ENCODE data around the gene TRIM66.
A peak's percentile ranks its signal among the peaks of the same experiment; 100 is the strongest.

The TRIM66 gene

DNA sequence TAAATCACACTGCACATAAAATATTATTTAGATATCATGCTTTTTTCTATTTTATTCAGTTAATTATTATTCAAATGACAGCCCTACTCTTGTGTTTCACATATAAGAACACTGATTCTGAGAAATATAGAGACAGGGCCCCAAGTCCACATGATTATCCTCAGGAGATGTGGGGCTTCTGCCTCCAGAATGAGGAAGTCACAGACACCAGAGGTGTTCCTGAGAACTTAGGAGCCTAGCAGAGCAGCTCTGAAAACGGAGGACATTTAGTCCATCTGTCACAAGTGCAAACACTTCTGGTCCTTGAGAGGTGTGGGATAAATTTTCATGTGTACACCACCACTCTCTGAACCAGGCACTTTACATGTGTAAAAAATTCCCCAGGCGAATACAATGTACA, 26.2 kb downstream of the TRIM66 start:
- no peak overlapping the region for H3K4me3 ChIP-seq (ENCODE audit: low read depth, low read length)
- peak; percentile 11 for DNase-seq (ENCODE audit: low read depth)
- TF ChIP-seq, protein P1, sequence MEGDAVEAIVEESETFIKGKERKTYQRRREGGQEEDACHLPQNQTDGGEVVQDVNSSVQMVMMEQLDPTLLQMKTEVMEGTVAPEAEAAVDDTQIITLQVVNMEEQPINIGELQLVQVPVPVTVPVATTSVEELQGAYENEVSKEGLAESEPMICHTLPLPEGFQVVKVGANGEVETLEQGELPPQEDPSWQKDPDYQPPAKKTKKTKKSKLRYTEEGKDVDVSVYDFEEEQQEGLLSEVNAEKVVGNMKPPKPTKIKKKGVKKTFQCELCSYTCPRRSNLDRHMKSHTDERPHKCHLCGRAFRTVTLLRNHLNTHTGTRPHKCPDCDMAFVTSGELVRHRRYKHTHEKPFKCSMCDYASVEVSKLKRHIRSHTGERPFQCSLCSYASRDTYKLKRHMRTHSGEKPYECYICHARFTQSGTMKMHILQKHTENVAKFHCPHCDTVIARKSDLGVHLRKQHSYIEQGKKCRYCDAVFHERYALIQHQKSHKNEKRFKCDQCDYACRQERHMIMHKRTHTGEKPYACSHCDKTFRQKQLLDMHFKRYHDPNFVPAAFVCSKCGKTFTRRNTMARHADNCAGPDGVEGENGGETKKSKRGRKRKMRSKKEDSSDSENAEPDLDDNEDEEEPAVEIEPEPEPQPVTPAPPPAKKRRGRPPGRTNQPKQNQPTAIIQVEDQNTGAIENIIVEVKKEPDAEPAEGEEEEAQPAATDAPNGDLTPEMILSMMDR (IDR thresholded peaks at IDR 0.05; ENCODE audit: low read depth, low read length): no peak
- TF ChIP-seq POLR2A (IDR thresholded peaks at IDR 0.05; ENCODE audit: extremely low read depth, insufficient read length) (no peak), MYC (IDR thresholded peaks at IDR 0.05; ENCODE audit: low read depth, low read length) (no peak)
- TF ChIP-seq, protein P2, sequence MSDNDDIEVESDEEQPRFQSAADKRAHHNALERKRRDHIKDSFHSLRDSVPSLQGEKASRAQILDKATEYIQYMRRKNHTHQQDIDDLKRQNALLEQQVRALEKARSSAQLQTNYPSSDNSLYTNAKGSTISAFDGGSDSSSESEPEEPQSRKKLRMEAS (IDR thresholded peaks at IDR 0.05; ENCODE audit: low read depth, low read length): no peak

DNA sequence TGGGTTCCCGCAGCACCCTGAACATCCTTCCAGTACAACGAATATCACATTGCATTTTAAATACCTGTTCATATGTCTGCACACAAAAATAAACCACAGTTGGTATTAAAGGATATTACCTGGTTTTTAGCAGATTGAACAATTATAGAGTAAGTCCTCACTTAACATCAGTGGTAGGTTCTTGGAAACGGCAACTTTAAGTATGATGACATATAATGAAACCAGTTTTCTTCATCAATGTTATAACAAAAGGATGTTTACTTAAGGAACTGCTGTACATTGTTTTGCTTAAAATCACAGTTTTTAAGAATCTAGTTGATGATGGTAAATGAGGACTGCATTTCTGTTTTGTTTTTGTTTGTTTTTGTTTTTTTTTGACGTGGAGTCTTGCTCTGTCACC, 28.0 kb downstream of the TRIM66 start:
- DNase-seq (ENCODE audit: low read depth): no peak
- no peak overlapping the region for H3K4me3 ChIP-seq (ENCODE audit: low read depth, low read length)
- TF ChIP-seq MYC (IDR thresholded peaks at IDR 0.05; ENCODE audit: low read depth, low read length): no peak
- TF ChIP-seq, protein P1 (IDR thresholded peaks at IDR 0.05; ENCODE audit: low read depth, low read length): no peak
- TF ChIP-seq POLR2A (IDR thresholded peaks at IDR 0.05; ENCODE audit: extremely low read depth, insufficient read length): no peak
- TF ChIP-seq, protein P2 (IDR thresholded peaks at IDR 0.05; ENCODE audit: low read depth, low read length): no peak

DNA sequence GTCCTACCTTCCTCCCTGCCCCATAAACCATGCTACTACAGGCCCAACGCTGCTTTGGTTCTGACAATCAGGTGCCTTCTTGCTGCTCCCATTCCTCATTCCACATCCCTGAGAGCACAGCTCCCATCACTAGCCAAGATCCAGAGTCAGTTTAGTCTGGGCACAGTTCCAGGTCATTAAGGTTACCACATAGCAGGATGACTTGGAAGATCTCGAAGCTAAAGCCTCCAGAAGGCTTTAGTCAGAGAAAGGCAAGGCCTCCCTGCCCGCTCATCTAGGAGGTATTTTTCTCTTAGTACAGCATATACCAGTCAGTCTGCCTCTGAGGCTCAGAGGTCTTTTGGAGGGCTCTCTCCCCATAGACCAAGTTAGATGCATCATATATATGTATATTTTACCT, 30.3 kb downstream of the TRIM66 start:
- TF ChIP-seq MYC (IDR thresholded peaks at IDR 0.05; ENCODE audit: low read depth, low read length) (no peak), POLR2A (IDR thresholded peaks at IDR 0.05; ENCODE audit: extremely low read depth, insufficient read length) (no peak)
- TF ChIP-seq, protein P1 (IDR thresholded peaks at IDR 0.05; ENCODE audit: low read depth, low read length): no peak
- TF ChIP-seq, protein P2 (IDR thresholded peaks at IDR 0.05; ENCODE audit: low read depth, low read length): no peak
- no peak for DNase-seq (ENCODE audit: low read depth)
- H3K4me3 ChIP-seq (ENCODE audit: low read depth, low read length): no peak overlapping the region

DNA sequence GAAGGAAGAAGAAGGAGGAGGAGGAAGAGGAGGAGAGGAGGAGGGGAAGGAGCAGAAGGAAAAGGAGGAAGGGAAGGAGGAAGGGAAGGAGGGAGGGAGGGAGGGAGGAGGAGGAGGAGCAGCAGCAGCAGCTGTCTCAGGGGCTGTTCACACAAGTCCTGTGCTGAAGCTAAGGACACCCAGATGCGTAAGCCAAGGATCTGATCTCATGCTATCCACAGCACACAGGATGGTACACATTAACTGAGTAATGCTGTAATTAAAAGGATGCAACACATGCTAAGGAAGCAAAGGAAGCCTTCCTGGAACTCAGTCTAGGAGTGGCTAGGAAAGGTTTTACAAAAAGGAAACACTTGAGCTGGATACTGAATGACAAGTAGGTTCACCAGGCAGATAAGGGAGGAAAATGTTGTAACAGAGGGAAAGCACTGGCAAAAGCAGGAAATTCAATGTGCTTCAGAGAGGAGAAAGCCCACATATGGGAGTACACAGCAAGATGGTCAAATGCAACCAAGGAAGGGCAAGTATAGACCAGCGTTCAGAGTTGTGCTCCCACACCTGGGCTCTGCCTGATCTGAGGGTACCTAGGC, 32.0 kb downstream of the TRIM66 start:
- DNase-seq (ENCODE audit: low read depth): no peak
- TF ChIP-seq, protein P2 (IDR thresholded peaks at IDR 0.05; ENCODE audit: low read depth, low read length): no peak
- TF ChIP-seq MYC (IDR thresholded peaks at IDR 0.05; ENCODE audit: low read depth, low read length) (no peak), POLR2A (IDR thresholded peaks at IDR 0.05; ENCODE audit: extremely low read depth, insufficient read length) (no peak)
- TF ChIP-seq, protein P1 (IDR thresholded peaks at IDR 0.05; ENCODE audit: low read depth, low read length): no peak

DNA sequence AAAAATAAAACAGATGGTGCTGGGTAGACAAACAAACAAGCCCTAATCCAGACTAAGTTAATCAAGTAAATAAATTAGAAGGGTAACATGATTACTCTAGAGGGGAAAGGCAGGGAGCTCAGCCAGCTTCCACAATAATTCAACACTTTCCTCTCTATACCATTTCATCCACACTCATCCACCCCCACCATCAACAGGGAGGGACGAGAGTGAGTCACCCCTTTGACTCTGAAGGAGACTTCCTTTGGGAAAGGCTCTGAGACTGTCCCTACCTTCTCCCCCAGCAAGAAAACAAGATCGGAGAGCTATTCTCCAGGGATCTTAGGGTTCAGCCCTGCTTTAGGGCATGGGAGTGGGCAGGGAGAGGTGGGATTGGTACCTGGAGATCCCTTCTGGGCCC, 33.1 kb downstream of the TRIM66 start:
- DNase-seq (ENCODE audit: low read depth): no peak
- TF ChIP-seq, protein P1 (IDR thresholded peaks at IDR 0.05; ENCODE audit: low read depth, low read length): no peak
- no peak for TF ChIP-seq MYC (IDR thresholded peaks at IDR 0.05; ENCODE audit: low read depth, low read length)
- no peak for TF ChIP-seq POLR2A (IDR thresholded peaks at IDR 0.05; ENCODE audit: extremely low read depth, insufficient read length)
- TF ChIP-seq, protein P2 (IDR thresholded peaks at IDR 0.05; ENCODE audit: low read depth, low read length): no peak
- H3K4me3 ChIP-seq (ENCODE audit: low read depth, low read length): no peak overlapping the region

More for the DNA sequence above, 32.0 kb downstream of the TRIM66 start:
- no peak overlapping the region for H3K4me3 ChIP-seq (ENCODE audit: low read depth, low read length)

All from NB4 (cell line).